Pancreas (tissue), 10 donors: ENCODE measurements around the gene HUWE1. TPM values are rescaled to one million over a fixed set of nuclear protein-coding genes. Genes with fewer than 3 reads are reported as not detected.

Experiments used
- ATAC-seq, 4 donors: fragments of 200-7000 bp; cut with Tn5 transposase; one replicate each; pipeline versions ENCODE4 v1.8.0 to v1.9.1; 2020; ENCODE audit warnings: mild to moderate bottlenecking in 4 of 4, moderate library complexity in 4 of 4
- DNase-seq, 6 donors: peaks; one replicate each; pipeline ENCODE4 v3.0.0-alpha.2; 2020
- FAIRE-seq: peaks from 2 replicates; lab custom pipeline; 2012; peaks lifted over from hg19 to GRCh38; lab: Jason Lieb, UNC
- H3K27ac ChIP-seq, 4 donors: fragments of 200-600 bp; sonication (generic); 1 replicate in 3 of 4; 2 replicates in 1 of 4; pipeline versions ENCODE4 v1.5.0 to v1.8.0; 2020
- H3K27me3 ChIP-seq, 4 donors: fragments of 200-600 bp; one replicate each; pipeline ENCODE4 v1.8.0; 2021
- H3K36me3 ChIP-seq, 3 donors: fragments of 200-600 bp; sonication (generic) in 1 of 3; one replicate each; pipeline versions ENCODE4 v1.5.0 to v1.8.0; 2020 to 2021
- H3K4me1 ChIP-seq, 3 donors: fragments of 200-600 bp; one replicate each; pipeline ENCODE4 v1.8.0; 2021
- H3K4me3 ChIP-seq, 4 donors: fragments of 200-600 bp; sonication (generic) in 2 of 4; one replicate each; pipeline versions ENCODE4 v1.5.0 to v1.8.0; 2020 to 2021
- H3K9me3 ChIP-seq, 4 donors: fragments of 200-600 bp; one replicate each; pipeline ENCODE4 v1.8.0; 2021
- CTCF ChIP-seq, 4 donors: fragments of 200-600 bp; sonication (generic) in 3 of 4; IDR thresholded peaks; one replicate each; pipeline versions ENCODE4 v1.5.0 to v1.8.0; 2021; ENCODE audit warnings: antibody characterized with exemption in 4 of 4
- WGBS, 2 donors: extraction: QIAGEN DNeasy Blood & Tissue Kit; methylation state at CpG; one replicate each; pipeline ENCODE4 v1.1.7; 2013; 5-methylcytosine and 5-hydroxymethylcytosine counted together
- intact Hi-C, 3 donors: fragments of 100-400 bp; cut with DNase I; formaldehyde crosslinking; loops; one replicate each; pipeline versions ENCODE4 v1.11.1 to v1.14.2; 2022
- microRNA-seq, 2 donors: library from miRNA; unstranded; fragments of <30 nt; microRNA quantifications; one replicate each; pipeline versions ENCODE4 to v1.1.0, GENCODE V29; 2019 to 2020
- polyA plus RNA-seq, 2 donors: library from polyadenylated mRNA; stranded (reverse); fragments of 200-250 nt; gene quantifications; one replicate each; pipeline ENCODE4 v1.2.3, GENCODE V29; 2013
- total RNA-seq, 6 donors: library from RNA; stranded (reverse); fragmentation: NEBNext Ultra II Directional in 4 of 6; extraction: Animal tissue kit (Norgen Biotek cat#: 25700) in 4 of 6; gene quantifications; one replicate each; pipeline versions ENCODE4 v1.2.1 to v1.2.4, GENCODE V29; 2021 to 2023
- donor health status: healthy with polysubstance abuse.
- donor health status: DM: no; HTN: no; CAD: no; lungs with moderate emphysema.
- donor health status: DM: no; HTN: no; CAD: no.
- donor health status: control.
- donor health status: control.
- donor health status: Bipolar disorder and iron deficiency.
- donor health status: DM: yes; HTN: yes; CAD: no.
- donor health status: DM: no; HTN: no; CAD: no.
- donor health status: DM: no; HTN: no; CAD: no.
- donor health status: DM: yes; HTN: yes; CAD: no.

Gene HUWE1
- total and polyA plus RNA-seq, 8 donors = 29.8 to 116 (median 75.1) TPM

GRCh38 chrX:53483838-53484405 is 202.6 kb downstream of the HUWE1 start:
- FAIRE-seq (no peak), ATAC-seq (no peak), DNase-seq (no peak)
- Histone ChIP-seq H3K9me3 (no peaks in the 10 kb centered on the region), H3K27me3 (peaks cover 0 to 5% (median 0%) of the 10 kb centered on the region in 4 donors), H3K36me3 (no peaks in the 10 kb centered on the region), H3K27ac (no peak overlapping the region), H3K4me3 (no peak overlapping the region), H3K4me1 (no peaks in the 10 kb centered on the region)
- no peak for TF ChIP-seq CTCF (IDR thresholded peaks at IDR 0.05)
- WGBS, 2 donors = 70 to 79% methylated on average over 2 of the region's 2 CpGs
- intact Hi-C loops = no loop called here

GRCh38 chrX:53483416-53483815 is 203.1 kb downstream of the HUWE1 start:
- H3K9me3 ChIP-seq = no peaks in the 10 kb centered on the region
- no peak overlapping the region for H3K4me3 ChIP-seq
- 42 to 58% methylated on average over 2 of the region's 2 CpGs for WGBS, 2 donors
- intact Hi-C loops = no loop called here
- no peak for DNase-seq
- FAIRE-seq = no peak
- no peaks in the 10 kb centered on the region for H3K4me1 ChIP-seq
- H3K27ac ChIP-seq = no peak overlapping the region
- no peak for TF ChIP-seq CTCF (IDR thresholded peaks at IDR 0.05)
- H3K27me3 ChIP-seq = peaks cover 0 to under 1% (median 0%) of the 10 kb centered on the region in 4 donors
- H3K36me3 ChIP-seq = no peaks in the 10 kb centered on the region
- ATAC-seq = no peak

Small RNAs within 50 kb of the gene (microRNA-seq; reads per million reads assigned to microRNA genes)
- 3,402 to 8,148 reads per million in 2 donors for gene MIR98
- 4,949 to 7,572 reads per million in 2 donors for gene MIRLET7F2
